H1 (cell line): Measurements from ENCODE around the gene PDE4B. TPM values are rescaled to one million over a fixed set of nuclear protein-coding genes. Genes with fewer than 3 reads are reported as not detected.

Source experiments
- CTCF ChIA-PET: fragments of 300-600 bp; sonication (Branson Sonifier 250); formaldehyde crosslinking; loops from one replicate; lab custom pipeline; 2021; ENCODE audit not compliant: partially characterized antibody; lab: Charles Lee
- POLR2A ChIA-PET: fragments of 300-600 bp; sonication (Branson Sonifier 250); formaldehyde crosslinking; loops from one replicate; lab custom pipeline; 2021; ENCODE audit warnings: inconsistent platforms; ENCODE audit not compliant: partially characterized antibody; lab: Charles Lee
- DNase-seq, 2 experiments: peaks; one replicate each; pipeline versions ENCODE4 v3.0.0 to v3.0.0-alpha.2; 2010 to 2022; ENCODE audit warnings: low spot score in 2 of 2, low read depth in 1 of 2, mixed read lengths in 1 of 2
- FAIRE-seq: peaks from 2 replicates; lab custom pipeline; 2011; peaks lifted over from hg19 to GRCh38; lab: Jason Lieb, UNC
- H2AFZ ChIP-seq: 2 replicates; pipeline ENCODE4 v1.8.1; 2012; ENCODE audit warnings: low read length, inconsistent platforms
- H2AK5ac ChIP-seq: 2 replicates; pipeline ENCODE4 v1.6.1; 2013; ENCODE audit warnings: low read depth, low read length
- H2BK120ac ChIP-seq: replicated peaks from 2 replicates; pipeline ENCODE3; 2013; ENCODE audit warnings: low read depth, low read length, inconsistent platforms
- H2BK12ac ChIP-seq: 2 replicates; pipeline ENCODE4 v1.6.1; 2013; ENCODE audit warnings: low read depth, low read length
- H2BK15ac ChIP-seq: 2 replicates; pipeline ENCODE4 v1.6.1; 2013; ENCODE audit warnings: low read length
- H2BK20ac ChIP-seq: 2 replicates; pipeline ENCODE4 v1.6.1; 2013; ENCODE audit warnings: low read length
- H2BK5ac ChIP-seq: 2 replicates; pipeline ENCODE4 v1.6.1; 2013; ENCODE audit warnings: low read depth, low read length
- H3K14ac ChIP-seq: 2 replicates; pipeline ENCODE4 v1.6.1; 2013; ENCODE audit warnings: inconsistent platforms; ENCODE audit not compliant: insufficient read length
- H3K18ac ChIP-seq: 2 replicates; pipeline ENCODE4 v1.6.1; 2013; ENCODE audit warnings: low read length; ENCODE audit errors: extremely low read depth
- H3K23ac ChIP-seq: 2 replicates; pipeline ENCODE4 v1.6.1; 2013; ENCODE audit warnings: inconsistent platforms; ENCODE audit not compliant: insufficient read length
- H3K23me2 ChIP-seq: 2 replicates; pipeline ENCODE4 v1.6.1; 2013; ENCODE audit warnings: low read depth, low read length
- H3K27ac ChIP-seq: 2 replicates; pipeline ENCODE4 v1.6.1; 2011; ENCODE audit warnings: low read depth, low read length, inconsistent platforms
- H3K27me3 ChIP-seq, 4 experiments: replicated peaks in 1 of 4; 1 replicate in 1 of 4; 2 replicates in 3 of 4; pipeline versions ENCODE4 v1.6.1 to v1.8.1; 2011 to 2013; ENCODE audit warnings: low read length in 3 of 4, mild to moderate bottlenecking in 3 of 4, inconsistent platforms in 2 of 4, mixed read lengths in 2 of 4, moderate library complexity in 1 of 4; ENCODE audit not compliant: control insufficient read depth in 3 of 4, insufficient read depth in 3 of 4; ENCODE audit errors: extremely low read depth in 1 of 4
- H3K36me3 ChIP-seq, 4 experiments: 2 replicates each; pipeline versions ENCODE4 v1.6.1 to v1.8.1; 2011 to 2013; ENCODE audit warnings: mild to moderate bottlenecking in 4 of 4, low read length in 3 of 4, moderate library complexity in 2 of 4, control low read depth in 1 of 4, inconsistent platforms in 1 of 4; ENCODE audit not compliant: insufficient read depth in 4 of 4, control insufficient read depth in 2 of 4
- H3K4ac ChIP-seq: replicated peaks from 2 replicates; pipeline ENCODE3; 2013; ENCODE audit warnings: low read length, low read depth, mixed read lengths, inconsistent platforms; ENCODE audit not compliant: insufficient read length
- H3K4me1 ChIP-seq, 4 experiments: replicated peaks in 1 of 4; 1 replicate in 1 of 4; 2 replicates in 3 of 4; pipeline versions ENCODE4 v1.6.1 to v1.8.1; 2011 to 2013; ENCODE audit warnings: low read length in 3 of 4, inconsistent platforms in 2 of 4, mixed read lengths in 1 of 4; ENCODE audit not compliant: insufficient read depth in 4 of 4, control insufficient read depth in 3 of 4
- H3K4me2 ChIP-seq, 2 experiments: 2 replicates each; pipeline versions ENCODE4 v1.6.1 to v1.8.1; 2011 to 2013; ENCODE audit warnings: low read depth in 2 of 2, low read length in 2 of 2, control low read depth in 1 of 2, inconsistent platforms in 1 of 2, mild to moderate bottlenecking in 1 of 2; ENCODE audit not compliant: insufficient read depth in 1 of 2
- H3K4me3 ChIP-seq, 4 experiments: fragments of 200-600, 300-600 bp in 1 of 4; sonication (generic), shearing (Covaris generic), sonication (Bioruptor Twin) in 1 of 4; 2 replicates each; pipeline versions ENCODE4 v1.5.1 to v1.8.1; 2011 to 2016; ENCODE audit warnings: low read length in 4 of 4, low read depth in 3 of 4, control low read depth in 2 of 4, inconsistent platforms in 2 of 4, mild to moderate bottlenecking in 2 of 4, mixed read lengths in 1 of 4, moderate library complexity in 1 of 4; ENCODE audit not compliant: insufficient read depth in 2 of 4; ENCODE audit errors: extremely low read depth in 1 of 4
- H3K56ac ChIP-seq: replicated peaks from 2 replicates; pipeline ENCODE3; 2013; ENCODE audit warnings: low read depth, mild to moderate bottlenecking, mixed read lengths, low read length, inconsistent platforms; ENCODE audit not compliant: insufficient read length
- H3K79me1 ChIP-seq: 2 replicates; pipeline ENCODE4 v1.6.1; 2013; ENCODE audit warnings: low read depth, low read length, control low read depth
- H3K79me2 ChIP-seq, 2 experiments: 2 replicates each; pipeline versions ENCODE4 v1.6.1 to v1.8.1; 2012 to 2013; ENCODE audit warnings: low read length in 2 of 2, mild to moderate bottlenecking in 2 of 2, inconsistent platforms in 1 of 2; ENCODE audit not compliant: insufficient read depth in 2 of 2, control insufficient read depth in 1 of 2
- H3K9ac ChIP-seq, 4 experiments: replicated peaks in 1 of 4; 1 replicate in 1 of 4; 2 replicates in 3 of 4; pipeline versions ENCODE4 v1.6.1 to v1.8.1; 2011 to 2013; ENCODE audit warnings: low read depth in 3 of 4, low read length in 3 of 4, control low read depth in 2 of 4, mild to moderate bottlenecking in 2 of 4, moderate library complexity in 2 of 4, inconsistent platforms in 1 of 4; ENCODE audit errors: extremely low read depth in 1 of 4
- H3K9me3 ChIP-seq, 2 experiments: 2 replicates each; pipeline versions ENCODE4 v1.6.1 to v1.8.1; 2012 to 2013; ENCODE audit warnings: mild to moderate bottlenecking in 2 of 2, moderate library complexity in 2 of 2, control low read depth in 1 of 2, inconsistent platforms in 1 of 2, low read depth in 1 of 2, low read length in 1 of 2, mixed read lengths in 1 of 2; ENCODE audit not compliant: insufficient read depth in 2 of 2
- H4K20me1 ChIP-seq, 2 experiments: replicated peaks in 1 of 2; 2 replicates each; pipeline versions ENCODE3 to v1.8.1; 2011 to 2013; ENCODE audit warnings: inconsistent platforms in 2 of 2, low read length in 2 of 2, mild to moderate bottlenecking in 1 of 2; ENCODE audit not compliant: insufficient read depth in 2 of 2, control insufficient read depth in 1 of 2
- H4K5ac ChIP-seq: 2 replicates; pipeline ENCODE4 v1.6.1; 2013; ENCODE audit warnings: low read length, low read depth, mixed read lengths, inconsistent platforms; ENCODE audit not compliant: insufficient read length
- H4K8ac ChIP-seq: 2 replicates; pipeline ENCODE4 v1.8.0; 2013; ENCODE audit warnings: mild to moderate bottlenecking, moderate library complexity, low read length, inconsistent platforms; ENCODE audit not compliant: insufficient read depth; ENCODE audit errors: extremely low read depth
- H4K91ac ChIP-seq: replicated peaks from 2 replicates; pipeline ENCODE3; 2013; ENCODE audit warnings: low read length, mixed read lengths, inconsistent platforms; ENCODE audit not compliant: insufficient read length
- BRCA1 ChIP-seq: IDR thresholded peaks from 2 replicates; pipeline ENCODE4 v1.6.1; 2012; ENCODE audit warnings: low read depth, low read length, improper control_type of control experiment
- CBX5 ChIP-seq: fragments of 300-800, 300-1000 bp; sonication (generic); IDR thresholded peaks from 2 replicates; pipeline ENCODE4 v1.7.1; 2016; ENCODE audit warnings: antibody characterized with exemption, low read length, low read depth
- CHD2 ChIP-seq: IDR thresholded peaks from 2 replicates; pipeline ENCODE4 v1.6.1; 2012; ENCODE audit warnings: low read length, improper control_type of control experiment
- CTBP2 ChIP-seq: IDR thresholded peaks from 2 replicates; pipeline ENCODE4 v1.7.0; 2011; ENCODE audit warnings: borderline replicate concordance, mild to moderate bottlenecking, moderate library complexity, mixed read lengths, low read length; ENCODE audit not compliant: insufficient read depth, insufficient read length
- EP300 ChIP-seq, 2 experiments: IDR thresholded peaks; 1 replicate in 1 of 2; 2 replicates in 1 of 2; pipeline ENCODE4 v1.6.1; 2011 to 2012; ENCODE audit warnings: low read depth in 2 of 2, low read length in 2 of 2, mild to moderate bottlenecking in 2 of 2, borderline replicate concordance in 1 of 2, inconsistent platforms in 1 of 2, moderate library complexity in 1 of 2
- GTF2F1 ChIP-seq: IDR thresholded peaks from 2 replicates; pipeline ENCODE4 v1.6.1; 2012; ENCODE audit warnings: low read depth, low read length, improper control_type of control experiment, borderline replicate concordance
- HDAC6 ChIP-seq: IDR thresholded peaks from one replicate; pipeline ENCODE4 v1.7.1; 2012; ENCODE audit warnings: low read depth, mild to moderate bottlenecking, inconsistent platforms, low read length, moderate library complexity
- JUND ChIP-seq: IDR thresholded peaks from 2 replicates; pipeline ENCODE4 v1.6.1; 2011; ENCODE audit warnings: mild to moderate bottlenecking, improper control_type of control experiment, low read length
- KDM1A ChIP-seq: fragments of 200-600, 300-600 bp; sonication (generic); IDR thresholded peaks from 2 replicates; pipeline ENCODE4 v1.7.1; 2016; ENCODE audit warnings: mild to moderate bottlenecking, low read length, borderline replicate concordance
- NRF1 ChIP-seq: IDR thresholded peaks from 2 replicates; pipeline ENCODE4 v1.6.1; 2011; ENCODE audit warnings: mild to moderate bottlenecking, low read depth, low read length, improper control_type of control experiment
- SIRT6 ChIP-seq: IDR thresholded peaks from one replicate; pipeline ENCODE4 v1.7.1; 2012; ENCODE audit warnings: low read length, inconsistent platforms
- SP4 ChIP-seq: IDR thresholded peaks from 2 replicates; pipeline ENCODE4 v1.6.1; 2012; ENCODE audit warnings: low read length, inconsistent platforms
- TAF1 ChIP-seq: IDR thresholded peaks from 2 replicates; pipeline ENCODE4 v1.6.1; 2011; ENCODE audit warnings: mild to moderate bottlenecking, low read depth, low read length
- TBP ChIP-seq: IDR thresholded peaks from 2 replicates; pipeline ENCODE4 v1.6.1; 2011; ENCODE audit warnings: low read depth, low read length, improper control_type of control experiment
- WGBS, 2 experiments: shearing (Covaris generic) in 1 of 2; methylation state at CpG; one replicate each; pipeline versions ENCODE4 v1.1.6 to v1.1.7; 2013 to 2015; ENCODE audit warnings: low lambda C conversion rate in 2 of 2, mixed read lengths in 2 of 2, inconsistent platforms in 1 of 2, low coverage in 1 of 2, missing lambda C conversion rate in 1 of 2; ENCODE audit not compliant: insufficient replicate concordance in 2 of 2, insufficient coverage in 1 of 2, insufficient read length in 1 of 2; ENCODE audit errors: extremely low coverage in 1 of 2, missing lambda C conversion rate in 1 of 2; 5-methylcytosine and 5-hydroxymethylcytosine counted together
- polyA plus RNA-seq, 7 experiments: library from polyadenylated mRNA; depleted of rRNA in 3 of 7; stranded (reverse) in 5 of 7; unstranded in 2 of 7; fragments of >200 nt in 5 of 7; fragments of 200-250 nt in 2 of 7; gene quantifications; 1 replicate in 5 of 7; 2 replicates in 1 of 7; 4 replicates in 1 of 7; pipeline versions ENCODE4 v1.2.1 to v1.2.3, GENCODE V29; 2011 to 2013; ENCODE audit warnings: missing spikeins in 2 of 7, mixed read lengths in 2 of 7
- total RNA-seq: library from RNA; stranded (reverse); fragmentation: NEBNext Ultra II Directional; extraction: Animal tissue kit (Norgen Biotek cat#: 25700); gene quantifications from 2 replicates; pipeline ENCODE4 v1.2.1, GENCODE V29; 2021
- TF ChIP-seq, protein P1 (sequence below): IDR thresholded peaks from 2 replicates; pipeline ENCODE4 v1.6.1; 2011; ENCODE audit warnings: low read depth, mild to moderate bottlenecking, low read length; ENCODE audit not compliant: insufficient read depth

The PDE4B gene
- total and polyA plus RNA-seq, 2 of the 8 experiments (the other 6 are each of a cell fraction or from before 2014, with no cell fraction given): 5.0 to 15.1 TPM

DNA sequence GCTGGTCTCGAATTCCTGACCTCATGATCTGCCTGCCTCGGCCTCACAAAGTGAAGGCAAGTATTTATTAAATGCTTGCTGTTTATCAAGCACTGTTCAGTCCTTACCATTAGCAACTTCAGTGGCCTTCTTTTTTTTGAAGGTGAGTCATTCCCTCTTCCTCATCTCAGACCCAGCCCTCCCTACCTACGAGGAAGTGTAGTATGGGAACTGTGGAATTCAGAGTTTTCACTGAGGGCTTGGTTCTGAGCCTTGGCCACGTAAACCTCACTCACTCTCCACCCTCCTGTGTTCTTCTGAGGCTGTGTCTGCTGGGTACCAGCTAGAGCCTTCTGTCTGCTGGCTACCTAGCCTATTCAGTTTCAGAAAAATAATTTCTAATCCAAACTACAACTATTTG, 523.0 kb downstream of the PDE4B start:
- H3K14ac ChIP-seq: no peak overlapping the region
- no peak overlapping the region for H2AK5ac ChIP-seq
- no peak overlapping the region for H2BK15ac ChIP-seq
- no peak overlapping the region for H2BK5ac ChIP-seq
- no peak overlapping the region for H4K8ac ChIP-seq
- no peak overlapping the region for H4K91ac ChIP-seq
- no peaks in the 10 kb centered on the region for H3K4me1 ChIP-seq
- H3K4ac ChIP-seq: no peak overlapping the region
- no peak for FAIRE-seq
- H4K20me1 ChIP-seq: no peaks in the 10 kb centered on the region
- H4K5ac ChIP-seq: no peak overlapping the region
- ChIA-PET CTCF (interaction anchor here (0.6 to 1.3 kb wide), 2 partner anchors 20 to 63 kb away, joined by 3 read pairs; no protein-coding TSS in a partner anchor), POLR2A (no interaction called here)
- no peak overlapping the region for H2BK20ac ChIP-seq
- no peaks in the 10 kb centered on the region for H3K36me3 ChIP-seq
- H3K56ac ChIP-seq: no peak overlapping the region
- no peaks in the 10 kb centered on the region for H3K79me2 ChIP-seq
- H2BK12ac ChIP-seq: no peak overlapping the region
- no peak overlapping the region for H3K27ac ChIP-seq
- no peaks in the 10 kb centered on the region for H3K23me2 ChIP-seq
- no peak overlapping the region for H2AFZ ChIP-seq
- no peak overlapping the region for H3K9ac ChIP-seq
- 77% methylated on average over 4 of the region's 4 CpGs; no CpG with 5 or more reads in 1 of the 2 experiments for WGBS, 2 experiments
- H3K4me2 ChIP-seq: no peak overlapping the region
- no peak overlapping the region for H3K18ac ChIP-seq
- no peaks in the 10 kb centered on the region for H3K9me3 ChIP-seq
- DNase-seq: no peak
- H3K23ac ChIP-seq: no peak overlapping the region
- H2BK120ac ChIP-seq: no peak overlapping the region
- peaks cover 0 to 1% (median 0%) of the 10 kb centered on the region in 4 experiments; a peak in 1 of 7 replicates for H3K27me3 ChIP-seq
- no peak overlapping the region for H3K4me3 ChIP-seq
- no peaks in the 10 kb centered on the region for H3K79me1 ChIP-seq
- TF ChIP-seq GTF2F1 (no peak), BRCA1 (no peak), CBX5 (no peak), TAF1 (no peak), CTBP2 (no peak), TBP (no peak), JUND (no peak), CHD2 (no peak), NRF1 (no peak), SIRT6 (no peak), HDAC6 (no peak), SP4 (no peak), EP300 (IDR thresholded peaks at IDR 0.05; ENCODE audit: borderline replicate concordance in 1 of 2, low read depth in 2 of 2, low read length in 2 of 2) (no peak), KDM1A (no peak)
- TF ChIP-seq, protein P1, sequence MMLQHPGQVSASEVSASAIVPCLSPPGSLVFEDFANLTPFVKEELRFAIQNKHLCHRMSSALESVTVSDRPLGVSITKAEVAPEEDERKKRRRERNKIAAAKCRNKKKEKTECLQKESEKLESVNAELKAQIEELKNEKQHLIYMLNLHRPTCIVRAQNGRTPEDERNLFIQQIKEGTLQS: no peak
